HEK293T (cell line): Measurements from ENCODE around the gene CAPN7.

Source experiments
- CTCF ChIA-PET: fragments of 350-600 bp; formaldehyde crosslinking; extraction: SDS; loops from one replicate; lab custom pipeline; 2021; ENCODE audit warnings: antibody characterized with exemption, inconsistent platforms; lab: Yijun Ruan, JAX
- POLR2A ChIA-PET: fragments of 350-600 bp; formaldehyde crosslinking; extraction: SDS; loops from one replicate; lab custom pipeline; 2020; ENCODE audit warnings: antibody characterized with exemption, inconsistent platforms; lab: Yijun Ruan, JAX
- DNase-seq: peaks from one replicate; pipeline ENCODE4 v3.0.0; 2012; ENCODE audit warnings: mixed read lengths; ENCODE audit errors: extremely low spot score
- ARNT ChIP-seq: fragments of 450-650 bp; IDR thresholded peaks from 2 replicates; pipeline ENCODE4 v1.6.1; 2017; ENCODE audit warnings: mild to moderate bottlenecking
- BHLHE40 ChIP-seq: fragments of 450-650 bp; IDR thresholded peaks from 2 replicates; pipeline ENCODE4 v1.6.1; 2016; ENCODE audit warnings: mild to moderate bottlenecking, moderate library complexity, borderline replicate concordance
- CTBP1 ChIP-seq: fragments of 450-650 bp; IDR thresholded peaks from 2 replicates; pipeline ENCODE4 v1.6.1; 2016; ENCODE audit warnings: borderline replicate concordance
- ELF4 ChIP-seq: fragments of 450-650 bp; IDR thresholded peaks from 2 replicates; pipeline ENCODE4 v1.6.1; 2017; ENCODE audit warnings: antibody characterized with exemption
- FOXA1 ChIP-seq: fragments of 450-650 bp; IDR thresholded peaks from 2 replicates; pipeline ENCODE4 v1.6.1; 2016; ENCODE audit warnings: mild to moderate bottlenecking
- FOXK2 ChIP-seq: fragments of 450-650 bp; IDR thresholded peaks from 2 replicates; pipeline ENCODE4 v1.6.1; 2016; ENCODE audit warnings: mild to moderate bottlenecking
- FOXM1 ChIP-seq: fragments of 450-650 bp; IDR thresholded peaks from 2 replicates; pipeline ENCODE4 v1.6.1; 2017; ENCODE audit warnings: mild to moderate bottlenecking, borderline replicate concordance
- HDGF ChIP-seq: fragments of 450-650 bp; IDR thresholded peaks from 2 replicates; pipeline ENCODE4 v1.6.1; 2017; ENCODE audit warnings: antibody characterized with exemption, borderline replicate concordance
- L3MBTL2 ChIP-seq: fragments of 450-650 bp; conservative IDR thresholded peaks from 2 replicates; pipeline ENCODE4 v1.6.1; 2016; ENCODE audit warnings: mild to moderate bottlenecking
- LEF1 ChIP-seq: fragments of 450-650 bp; IDR thresholded peaks from 2 replicates; pipeline ENCODE4 v1.6.1; 2017; ENCODE audit warnings: mild to moderate bottlenecking, borderline replicate concordance
- NFRKB ChIP-seq: fragments of 450-650 bp; IDR thresholded peaks from 2 replicates; pipeline ENCODE4 v1.6.1; 2016; ENCODE audit warnings: mild to moderate bottlenecking, moderate library complexity
- PKNOX1 ChIP-seq: fragments of 450-650 bp; IDR thresholded peaks from 2 replicates; pipeline ENCODE4 v1.6.1; 2016
- SP1 ChIP-seq: fragments of 450-650 bp; IDR thresholded peaks from 2 replicates; pipeline ENCODE4 v1.6.1; 2017
- SUZ12 ChIP-seq: fragments of 450-650 bp; IDR thresholded peaks from 2 replicates; pipeline ENCODE4 v1.6.1; 2016; ENCODE audit warnings: mild to moderate bottlenecking
- TARDBP ChIP-seq: fragments of 450-650 bp; IDR thresholded peaks from 2 replicates; pipeline ENCODE4 v1.6.1; 2016
- ZNF384 ChIP-seq: fragments of 450-650 bp; IDR thresholded peaks from 2 replicates; pipeline ENCODE4 v1.6.1; 2016

CAPN7 gene

DNA sequence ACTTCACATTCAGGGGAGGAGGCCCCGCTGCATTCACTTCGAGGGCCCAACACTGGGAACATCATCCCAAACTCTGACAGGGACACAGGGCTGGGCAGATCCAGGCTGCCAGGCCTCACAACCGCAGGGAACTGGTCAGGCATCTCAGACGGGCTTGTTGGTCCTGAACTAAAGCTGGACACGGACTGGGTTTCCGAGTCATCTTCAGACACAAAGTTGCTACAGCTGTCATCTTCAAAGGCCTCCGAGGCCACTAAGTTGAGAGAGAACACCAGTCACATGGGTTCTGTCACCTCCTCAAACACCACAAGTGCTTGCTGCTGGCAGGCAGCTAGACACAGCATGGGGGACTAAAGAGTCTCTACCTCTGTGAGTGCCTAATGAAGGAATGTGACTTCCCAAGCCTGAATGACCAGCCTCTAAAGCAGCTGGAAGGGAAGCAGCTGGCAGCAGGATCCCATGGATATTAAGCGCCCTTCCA is 50.9 kb downstream of the CAPN7 start:
- no peak for DNase-seq
- TF ChIP-seq HDGF, result no peak
- TF ChIP-seq L3MBTL2, result no peak
- TF ChIP-seq FOXK2, result no peak
- no peak for TF ChIP-seq FOXM1
- no peak for TF ChIP-seq ZNF384
- TF ChIP-seq NFRKB, result no peak
- no peak for TF ChIP-seq CTBP1
- TF ChIP-seq ELF4, result no peak
- ChIA-PET CTCF (interaction anchor here (1.5 kb wide), 1 partner anchor 11 kb away, joined by 3 read pairs; no protein-coding TSS in a partner anchor), POLR2A (no interaction called here)

DNA sequence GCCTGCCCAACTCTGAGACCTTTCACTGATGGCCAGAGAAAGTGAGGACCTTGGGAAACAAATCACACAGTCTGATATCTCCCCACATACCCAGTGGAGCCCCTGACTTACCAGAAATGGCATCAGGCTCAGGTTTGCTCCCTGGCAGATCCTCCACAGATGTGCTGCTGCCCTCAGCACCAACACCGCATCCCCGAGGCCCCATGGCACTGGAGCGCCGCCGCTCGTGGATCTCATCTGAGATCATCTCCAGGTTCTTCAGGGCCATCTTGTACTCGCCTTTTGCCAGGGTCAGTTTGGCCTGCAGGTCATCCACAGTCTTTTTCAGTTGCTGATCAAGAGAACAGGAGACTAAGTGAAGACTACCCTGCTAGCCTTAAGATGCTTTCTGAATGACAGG is 52.7 kb downstream of the CAPN7 start:
- ChIA-PET POLR2A (no interaction called here), CTCF (interaction anchor here (1.3 kb wide), 1 partner anchor 49 kb away, joined by 3 read pairs; no protein-coding TSS in a partner anchor)
- no peak for DNase-seq
- TF ChIP-seq FOXM1 (no peak), TARDBP (no peak), ARNT (no peak), CTBP1 (no peak), FOXK2 (no peak), L3MBTL2 (no peak), NFRKB (no peak), FOXA1 (no peak), SP1 (no peak), BHLHE40 (no peak), ELF4 (no peak), HDGF (no peak), LEF1 (no peak), SUZ12 (no peak), PKNOX1 (no peak), ZNF384 (no peak)

- POLR2A ChIA-PET, result interaction anchor here (0.7 to 1.0 kb wide), 2 partner anchors 162 to 300 kb away, joined by 3 read pairs; partner anchors contain the start of gene RBSN
- DNase-seq, result no peak
- CTCF ChIA-PET, result interaction anchor here (1.3 kb wide), 1 partner anchor 145 kb away, joined by 3 read pairs; no protein-coding TSS in a partner anchor
- TF ChIP-seq PKNOX1 (no peak), FOXM1 (no peak), TARDBP (no peak), HDGF (no peak), SUZ12 (no peak), CTBP1 (no peak), BHLHE40 (no peak), FOXK2 (no peak), ARNT (no peak), LEF1 (no peak), SP1 (no peak), ZNF384 (no peak), NFRKB (no peak), ELF4 (no peak), L3MBTL2 (no peak), FOXA1 (no peak)
Observed at GRCh38 chr3:15260531-15260930, 54.5 kb downstream of the CAPN7 start.

GRCh38 chr3:15261274-15261673 is 55.2 kb downstream of the CAPN7 start:
- CTCF ChIA-PET, result no interaction called here

DNA sequence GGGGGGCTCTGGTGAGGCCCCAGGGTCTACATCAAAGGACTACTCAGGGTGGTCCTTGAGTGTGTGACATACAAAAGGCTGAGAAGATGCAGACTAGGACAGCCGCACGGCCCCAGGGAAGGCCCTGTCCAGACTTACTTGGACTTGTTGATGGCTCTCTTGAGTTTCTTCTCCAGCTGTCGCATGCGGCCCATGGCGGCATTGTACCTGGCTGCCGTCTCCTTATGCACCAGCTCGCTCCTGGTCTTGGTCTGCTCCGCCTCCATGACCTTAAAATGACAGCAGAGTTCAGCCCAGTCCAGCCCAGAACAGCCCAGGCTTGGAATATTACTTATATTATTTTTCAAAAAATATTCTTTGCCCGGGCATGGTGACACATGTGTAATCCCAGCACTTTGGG is 56.0 kb downstream of the CAPN7 start:
- no peak for TF ChIP-seq ZNF384
- TF ChIP-seq FOXM1, result no peak
- no peak for TF ChIP-seq L3MBTL2
- no peak for TF ChIP-seq FOXA1
- TF ChIP-seq TARDBP, result no peak
- TF ChIP-seq PKNOX1, result no peak
- no peak for TF ChIP-seq CTBP1
- TF ChIP-seq NFRKB, result no peak
- TF ChIP-seq HDGF, result no peak
- TF ChIP-seq FOXK2, result no peak
- no peak for TF ChIP-seq BHLHE40
- no peak for TF ChIP-seq ARNT
- TF ChIP-seq ELF4, result no peak
- TF ChIP-seq SUZ12, result no peak
- no peak for TF ChIP-seq LEF1
- no peak for TF ChIP-seq SP1
- POLR2A ChIA-PET, result no interaction called here
- DNase-seq, result no peak
- CTCF ChIA-PET, result no interaction called here

More at GRCh38 chr3:15261274-15261673, 55.2 kb downstream of the CAPN7 start:
- no peak for DNase-seq
- TF ChIP-seq BHLHE40, result no peak
- POLR2A ChIA-PET, result no interaction called here

DNA sequence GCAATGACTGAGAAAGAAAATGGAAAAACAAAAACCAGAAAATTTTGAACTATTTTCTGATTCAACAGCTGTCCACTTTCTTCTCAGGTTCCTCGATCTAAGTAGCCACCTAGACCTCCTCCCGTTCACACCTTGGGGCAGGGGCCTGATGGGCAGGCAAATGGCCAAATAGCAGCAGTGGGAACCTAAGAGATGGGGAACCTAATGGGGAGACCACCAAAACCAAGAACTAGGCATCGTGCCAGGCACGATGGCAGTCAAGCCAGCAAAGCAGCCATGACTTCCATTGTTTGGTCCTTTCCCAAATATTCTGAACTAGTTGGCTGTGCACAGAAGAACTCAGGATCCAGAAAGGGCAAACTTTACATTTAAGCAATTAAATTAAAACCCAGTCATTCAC is 57.1 kb downstream of the CAPN7 start:
- POLR2A ChIA-PET, result no interaction called here

More for the DNA sequence above, 57.1 kb downstream of the CAPN7 start:
- CTCF ChIA-PET, result no interaction called here
- TF ChIP-seq ZNF384 (no peak), ARNT (no peak), FOXM1 (no peak), FOXA1 (no peak), SP1 (no peak), PKNOX1 (no peak), ELF4 (no peak), HDGF (no peak), SUZ12 (no peak), CTBP1 (no peak), BHLHE40 (no peak), FOXK2 (no peak), LEF1 (no peak), TARDBP (no peak), L3MBTL2 (no peak), NFRKB (no peak)
- DNase-seq, result no peak
